Mesothelial cell of epicardium (in vitro differentiated cells): ENCODE measurements around the gene SF3B3. TPM values are rescaled to one million over a fixed set of nuclear protein-coding genes. Genes with fewer than 3 reads are reported as not detected.

ENCODE experiments used
- DNase-seq, 2 experiments: peaks; one replicate each; pipeline ENCODE4 v3.0.0; 2021; ENCODE audit warnings: low spot score in 2 of 2; ENCODE audit not compliant: unreplicated experiment in 2 of 2
- H3K27ac Mint-ChIP-seq: 2 replicates; pipeline ENCODE4 v1.8.0; 2021; ENCODE audit warnings: mixed read lengths
- H3K27me3 Mint-ChIP-seq: 2 replicates; pipeline ENCODE4 v1.8.0; 2021; ENCODE audit warnings: low read depth, mixed read lengths
- H3K36me3 Mint-ChIP-seq: 2 replicates; pipeline ENCODE4 v1.8.0; 2021; ENCODE audit warnings: mixed read lengths
- H3K4me1 Mint-ChIP-seq: 2 replicates; pipeline ENCODE4 v1.8.0; 2021; ENCODE audit warnings: mixed read lengths
- H3K4me3 Mint-ChIP-seq: 2 replicates; pipeline ENCODE4 v1.8.0; 2021; ENCODE audit warnings: mild to moderate bottlenecking, moderate library complexity, mixed read lengths
- H3K9me3 Mint-ChIP-seq: 2 replicates; pipeline ENCODE4 v1.8.0; 2021; ENCODE audit warnings: mixed read lengths
- total RNA-seq: library from RNA; stranded (reverse); gene quantifications from 3 replicates; pipeline ENCODE4 v1.2.1, GENCODE V29; 2021
- TF ChIP-seq, protein P1 (sequence below): fragments of 200-600 bp; sonication (generic); IDR thresholded peaks from one replicate; pipeline ENCODE4 v1.5.0; 2021; ENCODE audit warnings: antibody characterized with exemption; ENCODE audit not compliant: unreplicated experiment

Gene SF3B3
- total RNA-seq, 1 donor from 2014 or later: 351 TPM

DNA sequence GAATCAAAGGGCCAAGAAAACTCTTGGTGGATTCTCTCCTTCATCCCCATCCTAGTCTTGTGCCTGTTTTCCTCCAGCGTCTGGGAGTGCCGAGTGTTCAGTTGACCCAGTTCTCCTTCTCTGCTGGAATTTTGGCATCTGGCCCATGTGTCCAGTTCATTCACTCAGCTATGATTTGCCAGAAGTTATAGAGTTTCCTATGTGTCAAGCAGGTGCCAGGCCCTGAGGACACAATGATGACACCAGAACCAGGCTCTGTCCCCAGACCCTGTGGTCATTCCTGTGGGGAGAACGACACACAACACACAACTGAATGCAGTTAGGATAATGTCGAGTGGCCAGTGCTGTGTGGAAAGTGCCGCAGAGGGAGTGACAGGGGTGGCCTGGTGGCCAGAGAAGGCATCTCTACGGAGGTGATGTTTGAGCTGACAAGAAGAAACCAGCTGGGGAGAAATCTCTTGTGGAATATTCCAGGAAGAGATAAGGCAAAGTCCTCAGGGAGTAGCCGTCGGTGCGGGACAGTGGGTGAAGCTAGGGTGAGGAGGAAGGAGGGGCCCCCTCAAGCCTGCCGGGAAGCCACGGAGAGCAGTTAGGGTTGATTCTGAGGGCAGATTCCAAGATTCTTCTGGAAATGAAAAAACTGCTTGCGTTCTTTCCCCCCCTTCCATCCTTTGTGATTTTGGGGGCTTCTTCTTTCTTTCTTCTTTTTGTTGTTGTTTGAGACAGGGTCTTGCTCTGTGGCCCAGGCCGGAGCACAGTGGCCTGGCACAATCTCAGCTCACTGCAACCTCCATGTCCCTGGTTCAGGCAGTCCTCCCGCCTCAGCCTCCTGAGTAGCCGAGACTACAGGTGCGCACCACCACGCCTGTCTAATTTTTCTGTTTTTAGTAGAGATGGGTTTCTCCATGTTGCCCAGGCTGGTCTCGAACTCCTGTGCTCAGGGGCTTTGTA lies 86.9 kb downstream of the SF3B3 start:
- peaks cover 10% of the 10 kb centered on the region for H3K4me1 Mint-ChIP-seq
- no peaks in the 10 kb centered on the region for H3K9me3 Mint-ChIP-seq
- DNase-seq: no peak
- no peak overlapping the region for H3K4me3 Mint-ChIP-seq
- H3K27me3 Mint-ChIP-seq: no peaks in the 10 kb centered on the region
- H3K27ac Mint-ChIP-seq: no peak overlapping the region
- no peaks in the 10 kb centered on the region for H3K36me3 Mint-ChIP-seq
- TF ChIP-seq, protein P1, sequence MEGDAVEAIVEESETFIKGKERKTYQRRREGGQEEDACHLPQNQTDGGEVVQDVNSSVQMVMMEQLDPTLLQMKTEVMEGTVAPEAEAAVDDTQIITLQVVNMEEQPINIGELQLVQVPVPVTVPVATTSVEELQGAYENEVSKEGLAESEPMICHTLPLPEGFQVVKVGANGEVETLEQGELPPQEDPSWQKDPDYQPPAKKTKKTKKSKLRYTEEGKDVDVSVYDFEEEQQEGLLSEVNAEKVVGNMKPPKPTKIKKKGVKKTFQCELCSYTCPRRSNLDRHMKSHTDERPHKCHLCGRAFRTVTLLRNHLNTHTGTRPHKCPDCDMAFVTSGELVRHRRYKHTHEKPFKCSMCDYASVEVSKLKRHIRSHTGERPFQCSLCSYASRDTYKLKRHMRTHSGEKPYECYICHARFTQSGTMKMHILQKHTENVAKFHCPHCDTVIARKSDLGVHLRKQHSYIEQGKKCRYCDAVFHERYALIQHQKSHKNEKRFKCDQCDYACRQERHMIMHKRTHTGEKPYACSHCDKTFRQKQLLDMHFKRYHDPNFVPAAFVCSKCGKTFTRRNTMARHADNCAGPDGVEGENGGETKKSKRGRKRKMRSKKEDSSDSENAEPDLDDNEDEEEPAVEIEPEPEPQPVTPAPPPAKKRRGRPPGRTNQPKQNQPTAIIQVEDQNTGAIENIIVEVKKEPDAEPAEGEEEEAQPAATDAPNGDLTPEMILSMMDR: no peak

DNA sequence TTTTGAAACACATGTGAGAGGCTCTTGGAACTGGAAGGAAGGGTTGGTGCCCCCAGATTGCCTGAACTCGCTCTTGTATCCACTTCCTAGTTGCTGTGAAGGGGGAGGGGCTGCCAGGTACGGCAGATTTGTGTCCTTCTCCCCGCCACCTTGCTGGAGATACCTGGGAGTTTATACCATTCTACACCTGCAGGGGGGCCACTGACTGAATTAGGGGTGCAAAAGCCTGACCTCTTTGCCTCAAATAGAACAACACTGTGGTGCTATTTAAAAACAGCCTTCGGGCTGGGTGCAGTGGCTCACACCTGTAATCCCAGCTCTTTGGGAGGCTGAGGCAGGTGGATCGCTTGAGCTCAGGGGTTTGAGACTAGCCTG lies 87.6 kb downstream of the SF3B3 start:
- DNase-seq: no peak
- Mint-ChIP-seq H3K36me3 (no peaks in the 10 kb centered on the region), H3K4me1 (peaks cover 10% of the 10 kb centered on the region), H3K27ac (no peak overlapping the region), H3K27me3 (no peaks in the 10 kb centered on the region), H3K9me3 (no peaks in the 10 kb centered on the region), H3K4me3 (no peak overlapping the region)
- TF ChIP-seq, protein P1: no peak

DNA sequence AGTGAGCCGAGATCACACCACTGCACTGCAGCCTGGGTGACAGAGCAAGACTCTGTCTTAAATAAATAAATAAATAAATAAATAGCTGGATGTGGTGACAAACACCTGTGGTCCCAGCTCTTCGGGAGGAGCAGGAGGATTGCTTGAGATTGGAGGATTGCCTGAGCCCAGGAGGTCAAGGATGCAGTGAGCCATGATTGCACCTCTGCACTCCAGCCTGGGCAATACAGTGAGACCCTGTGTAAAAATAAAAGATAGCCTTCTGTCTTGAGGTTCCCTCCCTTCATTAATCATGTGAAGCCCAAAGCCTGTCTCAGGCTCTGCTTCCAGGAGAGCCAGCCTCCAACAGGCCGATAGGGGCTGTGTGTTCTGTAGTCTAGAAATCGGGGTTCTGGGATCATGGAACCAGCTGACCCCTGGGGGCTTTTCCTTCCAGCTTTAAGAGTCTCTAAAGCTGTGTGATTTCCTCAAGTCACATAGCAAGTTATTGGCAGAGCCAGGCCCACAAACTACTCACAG lies 88.2 kb downstream of the SF3B3 start:
- Mint-ChIP-seq H3K36me3 (no peaks in the 10 kb centered on the region), H3K27me3 (no peaks in the 10 kb centered on the region), H3K27ac (no peak overlapping the region), H3K9me3 (no peaks in the 10 kb centered on the region), H3K4me3 (no peak overlapping the region), H3K4me1 (peaks cover 10% of the 10 kb centered on the region)
- TF ChIP-seq, protein P1: no peak
- no peak for DNase-seq

DNA sequence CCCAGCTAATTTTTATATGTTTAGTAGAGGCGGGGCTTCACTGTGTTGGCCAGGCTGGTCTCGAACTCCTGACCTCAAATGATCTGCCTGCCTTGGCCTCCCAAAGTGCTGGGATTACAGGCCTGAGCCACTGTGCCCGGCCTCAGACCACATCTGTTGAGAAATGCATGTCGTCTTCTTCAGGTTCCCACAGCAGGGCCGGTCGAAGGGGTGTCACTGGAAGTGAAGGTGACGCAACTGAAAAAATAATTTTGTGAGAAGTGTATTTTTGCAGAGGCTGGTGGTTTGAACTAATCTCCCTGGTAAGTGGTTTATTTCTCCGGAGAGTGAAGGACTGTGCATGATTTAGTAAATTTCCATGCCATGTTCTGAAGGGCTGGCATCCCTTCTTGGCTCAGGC lies 89.3 kb downstream of the SF3B3 start:
- TF ChIP-seq, protein P1: no peak
- Mint-ChIP-seq H3K36me3 (no peaks in the 10 kb centered on the region), H3K4me3 (no peak overlapping the region), H3K9me3 (no peaks in the 10 kb centered on the region), H3K27ac (no peak overlapping the region), H3K27me3 (peaks cover under 1% of the 10 kb centered on the region), H3K4me1 (peaks cover 10% of the 10 kb centered on the region)
- DNase-seq: no peak

DNA sequence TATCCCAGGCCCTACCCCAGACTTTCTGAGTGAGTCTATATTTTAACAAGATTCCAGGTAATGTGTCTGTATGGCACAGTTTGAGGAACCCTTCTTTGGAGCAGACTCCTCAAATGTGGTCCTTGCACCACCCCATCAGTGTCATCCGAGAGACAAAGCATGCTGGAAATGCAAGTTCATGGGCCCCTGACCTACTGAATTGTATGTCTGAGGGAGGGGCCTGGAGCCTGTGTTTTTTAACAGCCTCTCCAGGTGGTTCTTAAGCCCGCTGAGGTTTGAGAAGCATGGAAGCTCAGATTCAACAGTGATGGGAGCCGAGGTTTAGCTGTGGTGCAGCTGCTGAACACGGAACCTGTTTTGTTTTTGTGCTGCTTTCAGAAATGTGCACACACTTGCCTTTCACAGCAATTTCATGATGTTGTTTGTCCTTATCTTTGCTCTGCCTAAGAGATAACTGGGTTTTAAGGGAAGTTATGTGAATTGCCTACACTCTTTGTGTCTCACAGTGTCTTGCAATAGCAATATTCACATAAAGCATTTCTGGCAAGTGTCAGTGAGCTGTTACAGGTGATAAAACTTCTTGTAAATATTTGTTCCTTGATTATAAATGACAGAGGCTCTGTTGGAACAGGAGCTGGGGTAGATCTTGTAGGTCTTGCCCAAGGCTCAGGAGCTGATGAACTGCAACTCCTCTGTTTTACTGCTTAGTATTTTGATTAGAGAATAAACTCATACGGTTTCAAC lies 90.8 kb downstream of the SF3B3 start:
- Mint-ChIP-seq H3K9me3 (no peaks in the 10 kb centered on the region), H3K27me3 (peaks cover 15% of the 10 kb centered on the region), H3K27ac (no peak overlapping the region), H3K4me3 (no peak overlapping the region), H3K4me1 (peaks cover 10% of the 10 kb centered on the region), H3K36me3 (no peaks in the 10 kb centered on the region)
- TF ChIP-seq, protein P1: no peak
- no peak for DNase-seq
